Measurements from ENCODE around the gene FRG2B. TPM values are rescaled to one million over a fixed set of nuclear protein-coding genes. Genes with fewer than 3 reads are reported as not detected.
"Not testable (repeated sequence)": the region's sequence is repeated elsewhere in the genome, so short reads cannot be mapped to it uniquely, and the experiment has no call there.

FRG2B gene
- total RNA-seq (2014; rRNA removed; shearing (Covaris generic)): 0.06 TPM in 1 of 2 replicates, not detected in the other

GRCh38 chr10:133626695-133627094 is at the start of gene FRG2B:
TSS of gene FRG2B (minus strand) at chr10:133626795. CDS start at chr10:133626742, 53 bp downstream.
- not testable (repeated sequence) for DNase-seq (ENCODE audit: low spot score)

GRCh38 chr10:133667446-133667845 is 40.9 kb upstream of the FRG2B start:
- DNase-seq (ENCODE audit: low spot score): not testable (repeated sequence)

DNA sequence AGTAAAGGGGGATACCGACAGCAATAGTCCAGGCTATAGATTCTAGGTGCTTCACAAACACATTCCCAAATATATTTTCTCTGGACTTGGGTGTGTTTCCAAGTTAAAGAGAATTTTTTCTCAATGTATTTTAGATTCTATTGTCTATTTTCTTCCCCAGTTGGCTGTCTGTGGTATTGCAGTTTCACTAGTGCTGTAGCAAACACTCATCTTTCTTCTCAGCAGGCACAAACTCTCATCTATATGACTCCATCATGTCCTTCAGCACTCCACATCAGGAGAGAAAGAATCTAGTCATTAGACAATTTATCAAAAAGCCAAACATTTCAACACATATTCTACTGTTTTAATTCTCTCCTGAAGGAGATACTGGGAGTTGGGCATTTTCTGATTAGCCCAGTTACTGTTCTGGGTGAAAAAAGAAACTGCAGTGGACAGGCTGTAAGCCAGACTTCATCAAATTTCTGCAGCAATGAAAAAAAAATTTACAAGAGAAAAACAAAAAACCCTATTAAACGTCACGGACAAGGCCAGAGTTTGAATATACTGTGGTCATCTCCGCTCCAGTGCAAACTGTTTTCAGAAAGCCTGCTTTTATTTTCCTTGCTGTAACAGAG is 37.1 kb upstream of the FRG2B start:
- DNase-seq (ENCODE audit: low spot score): not testable (repeated sequence)

DNA sequence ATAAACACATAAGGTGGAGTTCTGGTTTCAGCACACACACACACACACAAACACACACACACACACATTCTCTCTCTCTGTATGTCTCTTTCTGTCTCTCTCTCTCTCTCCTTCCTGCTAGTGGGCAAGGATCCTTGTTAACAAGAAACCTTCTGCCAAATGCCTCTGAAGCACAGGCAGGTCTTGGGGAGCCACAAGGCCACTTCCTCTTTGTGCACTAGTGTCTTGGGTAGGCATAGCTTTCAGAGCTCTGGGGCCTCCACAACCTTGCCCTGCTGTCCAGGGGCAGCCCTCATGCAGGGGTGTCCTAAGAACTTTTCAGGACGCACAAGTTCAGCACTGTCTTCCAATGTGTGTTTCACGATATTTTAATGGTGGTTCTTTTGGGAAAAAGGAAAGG is 34.5 kb upstream of the FRG2B start:
- peak; percentile 1 for DNase-seq (ENCODE audit: low spot score)

GRCh38 chr10:133660516-133660915 is 33.9 kb upstream of the FRG2B start:
- not testable (repeated sequence) for DNase-seq (ENCODE audit: low spot score)

GRCh38 chr10:133657276-133657675 is 30.7 kb upstream of the FRG2B start:
- DNase-seq (ENCODE audit: low spot score): peak; percentile 0

GRCh38 chr10:133648872-133649455 is 22.4 kb upstream of the FRG2B start:
- not testable (repeated sequence) for DNase-seq (ENCODE audit: low spot score)

- not testable (repeated sequence) for DNase-seq (ENCODE audit: low spot score)
Observed at GRCh38 chr10:133647075-133647748, 20.6 kb upstream of the FRG2B start.

- not testable (repeated sequence) for DNase-seq (ENCODE audit: low spot score)
Observed at GRCh38 chr10:133637846-133638235, 11.2 kb upstream of the FRG2B start.

DNA sequence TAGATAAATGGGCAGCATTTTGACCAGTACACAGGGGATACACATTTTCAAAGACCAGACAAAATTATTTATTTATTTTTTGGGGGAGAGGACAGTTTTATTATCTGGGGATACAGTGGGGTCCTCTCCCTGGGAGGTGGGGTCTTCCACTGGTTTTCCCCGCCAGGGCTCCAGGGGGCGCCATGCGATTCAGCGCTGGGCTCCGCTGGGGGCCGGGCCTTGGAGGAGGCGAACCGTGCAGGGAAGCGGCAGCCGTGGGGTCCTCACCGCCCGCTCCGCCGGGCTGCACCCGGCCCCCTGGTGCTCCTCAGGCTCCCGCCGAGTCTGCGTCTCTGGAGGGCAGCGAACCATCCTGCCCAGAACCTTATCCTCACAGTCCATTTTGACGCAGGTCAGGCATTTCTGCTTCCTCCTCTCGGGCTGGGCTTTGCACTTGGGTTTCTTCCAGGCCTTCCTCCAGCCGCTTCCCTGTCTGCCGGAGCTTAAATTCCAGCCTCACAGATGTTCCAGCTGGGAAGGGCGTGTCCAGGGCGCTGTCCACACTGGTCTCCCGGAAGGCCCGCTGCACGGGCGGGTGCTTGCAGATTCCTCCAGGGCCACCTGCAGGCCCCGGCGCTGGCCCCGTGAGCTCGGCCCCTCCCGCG is 10.7 kb upstream of the FRG2B start:
- DNase-seq (ENCODE audit: low spot score): not testable (repeated sequence)

DNA sequence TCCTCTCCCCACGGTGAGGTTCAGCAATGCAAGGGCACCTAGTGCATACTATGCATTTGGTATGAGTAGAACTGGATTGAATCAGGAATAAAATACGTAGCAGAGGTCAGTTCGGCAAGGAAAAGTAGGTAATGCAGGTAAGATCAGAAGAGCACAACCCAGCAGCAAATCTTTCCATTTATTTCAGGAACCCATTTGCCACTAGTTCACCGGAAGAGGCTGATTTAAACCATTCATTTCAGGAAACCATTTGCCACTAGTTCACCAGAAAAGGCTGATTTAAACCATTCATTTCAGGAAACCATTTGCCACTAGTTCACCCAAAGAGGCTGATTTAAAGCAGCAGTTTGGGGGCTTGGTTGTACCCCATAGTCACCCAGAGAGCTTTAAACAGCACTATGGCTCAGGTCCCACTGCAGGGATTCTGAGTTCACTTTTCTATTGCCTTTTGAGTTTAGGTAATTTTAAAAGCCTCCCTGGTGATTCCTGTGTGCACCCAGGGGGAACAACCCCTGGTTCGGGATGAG is 4.2 kb upstream of the FRG2B start:
- not testable (repeated sequence) for DNase-seq (ENCODE audit: low spot score)

- DNase-seq (ENCODE audit: low spot score): not testable (repeated sequence)
Observed at GRCh38 chr10:133622544-133622943, 4.1 kb downstream of the FRG2B start.

GRCh38 chr10:133618851-133619250 is 7.7 kb downstream of the FRG2B start:
- DNase-seq (ENCODE audit: low spot score): no peak

- DNase-seq (ENCODE audit: low spot score): no peak
Observed at GRCh38 chr10:133617196-133617595, 9.4 kb downstream of the FRG2B start.

GRCh38 chr10:133616371-133617130 is 10.0 kb downstream of the FRG2B start:
- DNase-seq (ENCODE audit: low spot score): no peak

GRCh38 chr10:133614830-133615580 is 11.6 kb downstream of the FRG2B start:
- DNase-seq (ENCODE audit: low spot score): no peak

GRCh38 chr10:133613699-133614098 is 12.9 kb downstream of the FRG2B start:
- no peak for DNase-seq (ENCODE audit: low spot score)

DNA sequence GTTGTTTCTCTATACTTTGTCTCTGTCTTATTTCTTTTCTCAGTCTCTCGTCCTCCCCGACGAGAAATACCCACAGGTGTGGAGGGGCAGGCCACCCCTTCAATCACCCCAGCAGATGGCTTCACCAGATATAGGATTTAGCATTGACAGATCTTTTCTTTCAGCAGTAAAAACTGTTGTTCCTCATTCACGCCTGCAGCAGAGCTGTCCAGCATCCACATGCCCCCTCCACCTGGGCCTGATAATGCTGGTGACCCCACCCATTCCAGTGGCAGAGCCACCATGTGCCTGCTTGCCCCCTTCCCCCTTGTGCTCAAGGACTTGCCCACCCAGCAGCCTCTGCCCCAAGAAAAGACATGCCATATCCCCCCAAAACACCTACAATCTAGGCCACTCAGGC is 15.5 kb downstream of the FRG2B start:
- DNase-seq (ENCODE audit: low spot score): no peak

GRCh38 chr10:133608855-133609254 is 17.7 kb downstream of the FRG2B start:
- DNase-seq (ENCODE audit: low spot score): no peak

DNA sequence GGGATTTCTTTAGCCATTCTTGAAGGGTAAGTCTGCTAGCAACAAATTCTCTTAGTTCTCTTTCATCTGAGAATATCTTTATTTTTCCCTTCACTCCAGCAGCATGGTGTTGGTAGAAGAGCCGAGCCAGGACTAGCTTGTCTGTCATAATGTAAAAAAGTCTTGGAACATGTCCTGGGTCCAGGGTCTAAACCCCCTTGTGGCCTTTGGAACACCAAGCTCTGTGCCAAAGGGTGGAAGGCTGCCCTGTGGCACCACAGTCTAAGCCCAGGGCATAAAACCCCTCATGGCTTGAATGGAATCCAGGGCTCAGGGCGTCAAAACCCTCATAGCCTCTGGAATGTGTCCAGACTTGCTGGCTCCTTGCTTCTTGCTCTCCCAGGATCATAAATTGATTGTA is 23.2 kb downstream of the FRG2B start:
- DNase-seq (ENCODE audit: low spot score): not testable (repeated sequence)

DNA sequence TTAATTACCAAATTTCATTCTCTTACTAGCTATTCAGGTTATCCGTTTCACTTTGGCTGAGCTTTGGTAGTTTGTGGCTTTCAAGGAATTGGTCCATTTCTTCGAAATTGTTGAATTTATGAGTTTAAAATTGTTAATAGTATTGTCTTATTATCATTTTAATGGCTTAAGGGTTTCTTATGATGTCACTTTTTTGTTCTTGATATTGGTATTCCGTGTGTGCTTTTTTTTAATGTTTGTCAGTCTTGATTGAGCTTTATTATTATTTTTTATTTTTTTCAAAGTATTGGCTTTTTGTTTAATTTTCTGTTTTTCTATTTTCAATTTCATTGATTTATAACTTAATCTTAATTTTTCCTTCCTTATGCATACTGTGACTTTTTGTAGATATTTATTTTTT is 25.9 kb downstream of the FRG2B start:
- no peak for DNase-seq (ENCODE audit: low spot score)

Data from H4 (cell line).